NCI-H1048 (cell line): ENCODE results near the gene KLF9.

Source experiments
- DNase-seq: peaks from one replicate; lab custom pipeline; 2025; lab: John Stamatoyannopoulos, UW

Gene KLF9

DNA sequence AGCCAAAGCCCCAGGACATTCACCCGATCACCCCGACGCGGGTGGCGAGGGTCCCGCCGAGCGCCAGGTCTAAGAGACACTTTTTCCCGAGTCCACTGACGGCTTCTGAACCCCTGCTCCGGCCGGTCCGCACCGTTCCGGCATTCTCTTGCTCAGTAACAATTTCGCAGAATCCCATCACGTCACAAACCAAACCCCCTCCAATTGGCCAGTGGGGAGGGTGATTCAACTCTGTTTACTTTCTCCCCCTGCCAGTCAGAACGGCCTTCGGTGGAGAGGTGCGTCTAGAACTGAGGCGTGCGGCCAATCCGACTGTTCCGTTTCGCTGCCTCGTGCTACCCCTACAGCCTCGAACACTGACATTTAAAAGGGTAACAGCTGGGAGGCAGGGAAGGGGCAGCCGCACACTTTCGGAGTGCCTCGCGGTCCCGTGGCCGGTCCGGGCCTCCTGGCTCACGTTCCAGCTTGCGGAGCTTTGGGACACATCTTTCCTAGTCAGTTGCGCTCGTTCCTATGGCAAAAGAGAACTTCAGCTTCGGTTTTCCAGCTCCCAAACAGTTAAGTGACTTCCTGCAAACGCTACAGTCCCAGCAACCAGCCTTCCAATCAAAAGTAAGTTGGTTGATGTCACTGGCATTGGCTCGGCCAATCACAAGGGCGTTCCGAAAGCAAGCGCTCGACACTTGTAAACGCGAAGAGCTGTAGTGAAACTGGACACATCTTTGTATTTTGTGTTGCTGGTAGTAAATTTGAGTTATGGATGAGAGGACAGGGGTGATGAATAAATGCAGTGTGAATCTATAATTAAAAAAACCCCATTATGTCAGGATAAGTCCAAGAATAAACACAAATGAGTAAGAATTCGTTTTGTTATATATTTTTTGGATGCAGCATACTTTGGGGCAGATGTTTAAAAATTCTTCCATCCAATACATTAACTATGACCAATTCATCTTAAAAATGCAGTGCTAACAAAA is at the start of gene KLF9:
KLF9 (minus strand) TSS at position 859 of the 977 bp plus-strand sequence. CDS start 1,294 bp downstream, outside the sequence.
- DNase-seq: peak; percentile 74

GRCh38 chr9:70463877-70464276 is 49.4 kb upstream of the KLF9 start:
- DNase-seq: no peak

DNA sequence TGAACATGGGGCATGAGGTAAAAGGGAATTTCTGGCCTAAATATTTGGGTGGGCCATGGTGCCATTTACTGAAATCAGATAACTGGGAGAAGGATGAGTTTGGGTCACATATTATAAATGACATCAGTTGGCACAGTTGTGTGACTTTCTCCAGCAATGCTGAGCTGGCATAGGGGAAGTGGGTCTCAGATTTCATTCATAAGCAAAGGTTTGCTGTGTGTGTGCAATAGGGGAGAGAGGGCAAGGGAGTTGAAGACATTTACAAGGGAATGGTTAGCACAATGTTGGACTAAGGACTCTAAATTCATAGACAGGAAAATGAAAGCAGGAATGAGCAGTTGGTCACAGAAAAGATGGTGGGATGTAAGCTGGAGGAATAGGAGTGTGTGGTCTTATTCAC is 47.8 kb upstream of the KLF9 start:
- DNase-seq: no peak

DNA sequence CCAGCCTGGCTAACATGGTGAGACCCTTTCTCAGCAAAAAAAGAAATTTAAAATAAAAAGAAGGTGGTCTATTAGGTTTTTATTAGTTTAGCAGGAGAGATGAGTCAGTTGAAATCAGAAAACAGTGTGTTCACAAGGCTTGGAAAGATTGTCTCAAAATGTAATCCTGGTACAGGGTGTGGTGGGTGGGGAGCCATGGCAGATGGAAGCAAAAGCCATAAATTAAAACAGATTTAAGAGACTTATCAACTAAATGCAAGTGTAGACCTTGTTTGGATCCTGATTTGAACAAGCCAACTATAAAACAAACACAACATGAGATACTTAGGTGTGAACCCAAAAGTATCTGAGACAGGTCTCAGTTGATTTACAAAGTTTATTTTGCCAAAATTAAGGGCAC is 42.8 kb upstream of the KLF9 start:
- no peak for DNase-seq

DNA sequence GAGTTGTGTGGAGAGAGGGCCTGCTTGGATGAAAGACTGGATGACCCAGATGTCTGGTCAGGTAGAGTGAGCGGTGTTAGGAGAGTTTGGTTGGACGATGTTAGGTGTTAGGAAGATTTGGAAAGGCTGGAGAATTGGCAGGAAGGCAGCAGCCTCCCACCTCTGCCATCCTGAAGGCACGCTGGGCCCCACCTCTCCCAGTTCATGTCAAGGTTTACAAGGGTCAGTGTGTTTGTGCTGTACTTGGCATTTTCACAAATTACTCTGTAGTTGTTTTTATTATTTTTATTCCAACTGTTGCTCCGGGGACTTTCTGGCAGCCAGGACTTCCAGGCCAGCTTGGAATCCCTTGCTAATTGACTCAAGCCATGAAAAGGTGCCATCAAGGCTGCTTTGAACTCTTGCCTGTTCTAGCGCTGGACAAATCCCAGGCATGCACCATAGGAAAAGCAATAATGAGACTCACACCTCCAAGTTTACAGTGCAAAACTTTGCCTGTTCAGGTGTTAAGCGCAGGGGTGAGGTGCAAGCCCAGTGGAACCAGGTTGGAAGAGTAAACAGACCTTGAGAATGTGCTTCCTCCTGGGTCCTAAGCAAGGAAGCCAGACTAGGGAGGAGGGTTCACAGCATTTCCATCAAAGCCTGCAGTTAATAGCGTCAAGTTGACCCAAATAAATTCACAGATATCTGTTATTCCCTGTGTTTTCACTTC is 41.7 kb upstream of the KLF9 start:
- DNase-seq: no peak

DNA sequence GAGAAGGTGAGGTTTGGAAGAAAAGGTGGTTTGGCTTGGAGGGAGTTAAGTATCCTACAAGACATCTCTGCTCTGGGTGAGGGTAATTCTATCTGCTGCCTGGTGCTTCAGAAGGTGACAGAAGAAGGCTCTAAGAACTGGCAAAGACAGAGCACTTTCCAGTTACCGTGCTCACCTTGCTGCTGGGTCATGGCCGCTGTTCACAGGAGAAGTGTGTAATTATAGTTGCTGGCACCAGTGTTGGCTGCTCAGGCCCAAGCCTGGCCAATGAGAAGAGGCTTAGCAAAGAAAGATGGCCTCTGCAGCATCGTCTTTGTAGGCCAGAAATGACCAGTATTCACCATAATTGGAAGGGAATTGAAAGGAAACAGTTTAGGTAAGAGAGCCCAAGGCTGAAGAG is 37.9 kb upstream of the KLF9 start:
- DNase-seq: no peak

DNA sequence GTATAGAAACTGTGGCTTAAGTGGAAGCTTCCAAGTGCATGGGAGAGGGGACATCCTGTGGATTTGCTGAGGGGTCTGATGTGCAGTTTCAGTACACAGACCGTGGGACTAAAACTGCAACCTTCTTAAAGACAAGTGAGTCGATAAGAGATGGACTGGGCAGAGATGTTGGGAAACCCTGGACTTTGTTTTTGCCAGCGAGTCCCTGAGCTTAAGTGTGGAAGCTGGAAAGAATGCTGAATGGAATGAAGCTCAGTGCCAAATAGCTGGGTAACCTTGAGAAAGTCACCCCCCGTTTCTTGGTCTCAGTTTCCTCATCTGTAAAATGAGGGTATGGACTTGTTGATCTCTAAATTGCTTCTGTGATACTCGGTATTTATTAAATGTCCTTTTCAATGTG is 37.3 kb upstream of the KLF9 start:
- no peak for DNase-seq

GRCh38 chr9:70450738-70451137 is 36.3 kb upstream of the KLF9 start:
- no peak for DNase-seq

DNA sequence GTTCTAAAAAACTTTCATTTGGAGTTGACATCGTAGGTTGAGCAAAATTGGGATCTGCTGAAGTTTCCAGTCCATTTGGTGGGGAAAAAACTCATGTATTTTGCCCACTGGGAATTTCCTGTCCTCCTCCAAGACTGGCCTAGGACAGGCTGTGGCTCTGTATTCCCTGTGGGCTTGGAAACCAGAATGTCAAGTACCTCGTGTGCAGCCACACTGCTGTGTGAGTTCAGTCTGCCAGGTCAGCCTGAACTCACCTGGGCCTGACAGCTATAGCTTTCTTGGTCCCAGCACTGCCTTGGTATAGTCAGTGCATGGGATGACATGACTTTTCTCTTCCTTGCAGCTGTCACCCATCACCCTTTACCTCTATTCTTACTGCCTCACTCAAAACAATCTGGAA is 35.0 kb upstream of the KLF9 start:
- no peak for DNase-seq

- DNase-seq: no peak
Observed at GRCh38 chr9:70448919-70449318, 34.5 kb upstream of the KLF9 start.

GRCh38 chr9:70444904-70445303 is 30.4 kb upstream of the KLF9 start:
- no peak for DNase-seq

DNA sequence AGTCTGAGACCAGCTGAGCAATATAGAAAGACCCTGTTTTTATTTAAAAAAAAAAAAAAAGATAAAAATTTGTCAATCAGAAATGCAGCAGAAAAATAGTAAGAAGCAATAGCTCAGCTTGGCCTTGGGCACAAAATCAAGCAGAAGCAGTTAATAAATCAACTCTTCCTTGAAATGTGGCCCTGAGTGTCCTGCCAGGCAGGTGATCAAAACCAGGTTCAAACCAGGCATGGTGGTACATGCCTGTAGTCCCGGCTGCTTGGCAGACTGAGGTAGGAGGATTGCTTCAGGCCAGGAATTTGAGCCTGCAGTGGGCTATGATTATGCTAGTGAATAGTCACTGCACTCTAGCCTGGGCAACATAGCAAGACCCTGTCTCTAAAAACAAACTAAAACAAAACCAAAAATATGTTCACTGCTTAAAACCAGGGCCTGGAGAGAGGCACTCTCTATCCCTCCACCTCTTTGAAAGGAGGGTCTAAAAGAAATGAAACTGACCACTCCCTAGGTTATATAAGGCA is 27.9 kb upstream of the KLF9 start:
- DNase-seq: no peak

GRCh38 chr9:70441622-70442021 is 27.2 kb upstream of the KLF9 start:
- DNase-seq: no peak

DNA sequence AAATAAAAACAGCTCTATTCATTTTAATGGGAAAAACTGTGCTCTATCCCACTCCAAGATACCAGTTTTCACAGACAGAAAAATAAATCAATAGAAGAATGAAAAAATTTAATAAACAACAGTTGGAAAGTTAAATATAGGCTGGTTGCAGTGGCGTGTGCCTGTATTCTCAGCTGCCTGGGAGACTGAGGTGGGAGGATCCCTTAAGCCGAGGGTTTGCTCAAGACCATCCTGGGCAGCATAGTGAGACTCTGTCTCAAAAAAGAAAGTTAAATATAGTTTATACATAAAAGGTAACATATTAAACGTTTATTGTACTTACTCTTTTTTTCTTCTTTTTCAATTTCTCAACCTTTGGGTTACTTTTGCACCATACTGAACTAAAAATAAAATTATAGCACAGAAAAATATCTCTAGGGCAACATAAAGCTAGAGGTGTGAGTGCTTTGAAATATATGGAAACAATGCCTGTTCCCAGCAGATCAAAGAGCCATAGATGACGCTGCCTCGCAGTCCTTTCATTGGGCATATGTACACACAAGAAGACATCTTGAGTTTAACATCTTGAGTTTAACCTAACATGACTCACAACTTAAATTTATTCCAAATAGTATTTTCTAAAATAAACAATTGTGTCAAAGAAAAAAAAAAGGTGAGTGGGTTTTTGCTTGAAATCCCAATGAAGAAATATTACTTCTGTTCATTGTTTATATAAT is 25.7 kb upstream of the KLF9 start:
- no peak for DNase-seq

DNA sequence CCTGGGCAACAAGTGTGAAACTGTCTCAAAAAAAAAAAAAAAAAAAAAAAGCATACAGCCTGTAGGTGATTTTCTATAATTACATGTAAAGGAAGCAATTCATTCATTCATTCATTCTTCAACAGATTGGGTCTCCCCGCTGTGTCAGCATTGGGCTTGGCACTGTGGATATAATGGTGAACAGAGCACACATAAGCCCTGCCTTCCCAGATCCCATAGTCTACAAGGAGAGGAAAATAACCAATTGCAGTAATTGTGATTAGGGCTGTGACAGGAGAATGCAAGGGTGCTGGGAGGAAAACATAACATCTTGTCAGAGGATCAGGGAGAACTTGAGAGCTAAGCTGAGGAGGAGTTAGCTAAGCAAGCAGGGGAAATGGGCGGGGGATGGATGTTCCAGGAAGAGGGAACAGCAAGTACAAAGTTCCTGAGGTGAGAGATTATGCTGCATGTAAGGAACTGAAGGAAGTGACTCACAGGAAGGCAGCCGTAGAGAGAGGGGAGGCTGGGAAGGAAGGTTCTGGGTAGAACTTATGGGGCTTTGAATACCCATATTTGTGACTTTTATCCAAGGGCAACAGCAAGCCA is 24.0 kb upstream of the KLF9 start:
- DNase-seq: no peak

- no peak for DNase-seq
Observed at GRCh38 chr9:70435948-70436347, 21.5 kb upstream of the KLF9 start.

DNA sequence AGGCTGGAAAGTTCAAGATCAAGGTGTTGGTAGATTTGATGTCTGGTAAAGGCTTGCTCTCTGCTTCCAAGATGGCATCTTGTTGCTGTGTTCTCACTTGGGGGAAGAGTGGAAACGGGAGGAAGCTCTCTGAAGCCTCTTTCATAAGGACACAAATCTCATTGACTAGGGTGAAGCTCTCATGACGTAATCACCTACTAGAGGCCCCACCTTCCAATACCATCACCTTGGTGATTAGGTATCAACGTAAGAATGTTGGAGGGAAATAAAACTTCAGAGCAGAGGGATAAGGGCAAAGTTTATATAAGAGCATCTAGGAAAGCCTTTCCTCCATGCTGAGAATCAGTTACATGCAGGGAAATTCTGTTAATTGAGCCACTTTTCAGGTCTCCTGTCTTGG is 15.4 kb upstream of the KLF9 start:
- DNase-seq: no peak

- DNase-seq: no peak
Observed at GRCh38 chr9:70428781-70429180, 14.3 kb upstream of the KLF9 start.

DNA sequence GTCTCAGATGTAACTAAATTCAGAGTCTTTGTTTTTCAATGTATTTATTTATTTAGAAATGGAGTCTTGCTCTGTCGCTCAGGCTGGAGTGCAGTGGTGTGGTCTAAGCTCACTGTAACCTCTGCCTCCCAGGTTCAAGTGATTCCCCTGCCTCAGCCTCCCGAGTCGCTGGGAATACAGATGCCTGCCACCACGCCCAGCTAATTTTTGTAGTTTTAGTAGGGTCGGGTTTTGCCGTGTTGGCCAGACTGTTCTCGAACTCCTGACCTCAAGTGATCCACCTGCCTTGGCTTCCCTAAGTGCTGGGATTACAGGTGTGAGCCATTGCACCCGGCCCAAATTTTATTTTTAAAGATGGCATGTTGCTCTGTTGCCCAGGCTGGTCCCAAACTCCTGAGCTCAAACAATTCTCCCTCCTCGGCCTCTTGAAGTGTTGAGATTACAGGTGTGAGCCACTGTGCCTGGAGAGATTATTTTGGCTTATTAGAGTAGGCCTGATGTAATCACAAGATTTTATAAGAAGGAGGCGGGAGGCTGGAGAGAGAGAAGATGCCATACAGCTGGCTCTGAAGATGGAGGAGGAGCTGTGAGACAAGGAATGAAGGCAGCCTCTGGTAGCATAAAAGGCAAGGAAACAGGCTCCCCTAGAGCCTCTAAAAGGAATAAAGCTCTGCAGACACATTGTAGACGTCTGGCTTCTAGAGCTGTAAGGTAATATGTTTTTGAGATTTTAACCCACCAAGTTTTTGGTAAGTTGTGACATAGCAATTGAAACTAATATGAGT is 12.9 kb upstream of the KLF9 start:
- no peak for DNase-seq

DNA sequence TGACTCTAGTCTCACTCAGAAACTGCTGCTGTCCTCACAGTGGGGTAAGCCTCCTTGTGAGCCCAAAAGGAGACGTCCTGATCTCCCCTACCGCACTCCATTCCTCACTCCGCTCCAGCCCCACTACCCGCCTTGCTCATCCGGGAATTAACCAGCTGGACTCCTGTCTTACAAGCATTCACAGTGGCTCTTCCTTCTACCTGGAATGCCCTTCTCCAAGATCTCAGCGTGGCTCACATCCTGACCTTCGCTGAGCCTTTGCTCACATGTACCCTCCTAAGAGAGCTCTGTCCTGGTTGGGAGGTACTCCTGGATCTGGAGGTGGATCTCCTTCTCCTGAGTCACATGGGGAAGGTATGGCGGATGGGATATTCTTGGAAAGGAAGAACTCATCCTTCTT is 10.7 kb upstream of the KLF9 start:
- DNase-seq: no peak

GRCh38 chr9:70422371-70423043 is 8.1 kb upstream of the KLF9 start:
- no peak for DNase-seq
